Neural crest cell (in vitro differentiated cells): Measurements from ENCODE around the gene SV2A. TPM values are rescaled to one million over a fixed set of nuclear protein-coding genes. Genes with fewer than 3 reads are reported as not detected.

Experiments used
- DNase-seq: peaks from one replicate; pipeline ENCODE4 v3.0.0; 2021; ENCODE audit warnings: low read depth, mixed read lengths, low spot score
- H3K27ac Mint-ChIP-seq: one replicate; pipeline ENCODE4 v1.8.0; 2021; ENCODE audit warnings: mild to moderate bottlenecking, mixed read lengths; ENCODE audit not compliant: unreplicated experiment
- H3K27me3 Mint-ChIP-seq: 2 replicates; pipeline ENCODE4 v1.8.0; 2021; ENCODE audit warnings: low read depth, mild to moderate bottlenecking, mixed read lengths
- H3K36me3 Mint-ChIP-seq: 2 replicates; pipeline ENCODE4 v1.8.0; 2021; ENCODE audit warnings: low read depth, mild to moderate bottlenecking, mixed read lengths
- H3K4me1 Mint-ChIP-seq: 2 replicates; pipeline ENCODE4 v1.8.0; 2021; ENCODE audit warnings: mixed read lengths
- H3K4me3 Mint-ChIP-seq: one replicate; pipeline ENCODE4 v1.8.0; 2021; ENCODE audit warnings: mild to moderate bottlenecking, mixed read lengths
- H3K9me3 Mint-ChIP-seq: 2 replicates; pipeline ENCODE4 v1.8.0; 2021; ENCODE audit warnings: mixed read lengths
- CTCF ChIP-seq: fragments of 200-600 bp; sonication (generic); conservative IDR thresholded peaks from 2 replicates; pipeline ENCODE4 v1.5.0; 2021; ENCODE audit warnings: antibody characterized with exemption, mild to moderate bottlenecking
- long read RNA-seq: library from polyadenylated mRNA; unstranded; transcript quantifications from one replicate; pipeline ENCODE4 v2.0.0, GENCODE V29; 2020
- total RNA-seq: library from RNA; stranded (reverse); gene quantifications from 2 replicates; pipeline ENCODE4 v1.2.1, GENCODE V29; 2021

The SV2A gene, protein sequence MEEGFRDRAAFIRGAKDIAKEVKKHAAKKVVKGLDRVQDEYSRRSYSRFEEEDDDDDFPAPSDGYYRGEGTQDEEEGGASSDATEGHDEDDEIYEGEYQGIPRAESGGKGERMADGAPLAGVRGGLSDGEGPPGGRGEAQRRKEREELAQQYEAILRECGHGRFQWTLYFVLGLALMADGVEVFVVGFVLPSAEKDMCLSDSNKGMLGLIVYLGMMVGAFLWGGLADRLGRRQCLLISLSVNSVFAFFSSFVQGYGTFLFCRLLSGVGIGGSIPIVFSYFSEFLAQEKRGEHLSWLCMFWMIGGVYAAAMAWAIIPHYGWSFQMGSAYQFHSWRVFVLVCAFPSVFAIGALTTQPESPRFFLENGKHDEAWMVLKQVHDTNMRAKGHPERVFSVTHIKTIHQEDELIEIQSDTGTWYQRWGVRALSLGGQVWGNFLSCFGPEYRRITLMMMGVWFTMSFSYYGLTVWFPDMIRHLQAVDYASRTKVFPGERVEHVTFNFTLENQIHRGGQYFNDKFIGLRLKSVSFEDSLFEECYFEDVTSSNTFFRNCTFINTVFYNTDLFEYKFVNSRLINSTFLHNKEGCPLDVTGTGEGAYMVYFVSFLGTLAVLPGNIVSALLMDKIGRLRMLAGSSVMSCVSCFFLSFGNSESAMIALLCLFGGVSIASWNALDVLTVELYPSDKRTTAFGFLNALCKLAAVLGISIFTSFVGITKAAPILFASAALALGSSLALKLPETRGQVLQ
- total RNA-seq: 48.4 and 49.5 TPM in 2 replicates
- long read RNA-seq, partial matches to known transcripts: 6 of 6 reads
- long read RNA-seq, other reads (novel, unspliced or antisense): 0 of 6 reads

DNA sequence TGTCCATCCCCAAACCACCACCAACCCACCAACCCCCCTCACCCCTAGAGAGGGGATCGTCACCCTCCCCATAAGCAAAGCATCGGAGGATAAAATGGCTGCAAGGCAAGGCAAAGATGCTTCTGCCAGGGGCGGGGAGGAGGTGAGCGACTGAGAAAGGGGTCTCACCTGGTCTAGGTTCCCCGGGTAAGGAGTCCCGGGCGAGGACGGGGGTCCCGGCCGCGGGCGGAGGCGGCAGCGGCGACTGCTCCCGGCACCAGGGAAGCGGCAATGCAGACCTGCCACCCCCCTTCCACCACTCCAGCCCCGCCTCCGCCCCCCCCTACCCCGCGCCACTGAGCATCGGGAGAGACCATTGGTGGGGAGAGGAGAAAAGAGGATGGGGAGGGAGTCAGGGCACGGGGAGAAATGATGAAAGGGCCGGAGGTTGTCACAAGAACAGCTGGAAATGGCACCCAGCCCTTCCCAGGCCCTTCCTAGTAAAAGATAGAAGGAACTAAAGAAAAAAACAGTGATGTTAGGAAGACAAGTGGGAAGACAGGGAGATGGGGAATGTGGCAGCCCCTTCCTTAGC, at the start of gene SV2A:
TSS of gene SV2A (minus strand) at position 274 of the 574 bp plus-strand sequence. CDS start 4,004 bp downstream, outside the sequence.
- DNase-seq: peak; percentile 33
- Mint-ChIP-seq H3K27me3 (no peaks in the 10 kb centered on the region), H3K36me3 (peaks cover 9% of the 10 kb centered on the region), H3K27ac (peak within 1 kb of the TSS; percentile 71), H3K4me3 (peak within 1 kb of the TSS; percentile 86), H3K9me3 (no peaks in the 10 kb centered on the region), H3K4me1 (peaks cover 35% of the 10 kb centered on the region)
- TF ChIP-seq CTCF: no peak

GRCh38 chr1:149967041-149967440, 49.4 kb upstream of the SV2A start:
- no peak for TF ChIP-seq CTCF
- Mint-ChIP-seq H3K9me3 (no peaks in the 10 kb centered on the region), H3K27ac (no peak overlapping the region), H3K27me3 (no peaks in the 10 kb centered on the region), H3K36me3 (peaks cover 6% of the 10 kb centered on the region), H3K4me1 (no peaks in the 10 kb centered on the region), H3K4me3 (no peak overlapping the region)
- no peak for DNase-seq

- TF ChIP-seq CTCF: no peak
- Mint-ChIP-seq H3K4me3 (no peak overlapping the region), H3K9me3 (no peaks in the 10 kb centered on the region), H3K36me3 (peaks cover 6% of the 10 kb centered on the region), H3K27me3 (no peaks in the 10 kb centered on the region), H3K27ac (no peak overlapping the region), H3K4me1 (no peaks in the 10 kb centered on the region)
- no peak for DNase-seq
Observed at GRCh38 chr1:149966405-149966804, 48.8 kb upstream of the SV2A start.

- peak overlapping the region; percentile 21 for H3K27ac Mint-ChIP-seq
- no peak for TF ChIP-seq CTCF
- no peaks in the 10 kb centered on the region for H3K9me3 Mint-ChIP-seq
- DNase-seq: no peak
- no peak overlapping the region for H3K4me3 Mint-ChIP-seq
- no peaks in the 10 kb centered on the region for H3K27me3 Mint-ChIP-seq
- H3K36me3 Mint-ChIP-seq: peaks cover 9% of the 10 kb centered on the region
- H3K4me1 Mint-ChIP-seq: no peaks in the 10 kb centered on the region
Observed at GRCh38 chr1:149965440-149965839, 47.8 kb upstream of the SV2A start.

- Mint-ChIP-seq H3K27me3 (no peaks in the 10 kb centered on the region), H3K4me1 (no peaks in the 10 kb centered on the region), H3K4me3 (no peak overlapping the region), H3K9me3 (peaks cover 3% of the 10 kb centered on the region), H3K36me3 (peaks cover 20% of the 10 kb centered on the region), H3K27ac (no peak overlapping the region)
- no peak for TF ChIP-seq CTCF
- no peak for DNase-seq
Observed at GRCh38 chr1:149963358-149963757, 45.7 kb upstream of the SV2A start.
